ENCODE measurements around the gene MISP3.

MISP3 gene

GRCh38 chr19:14090509-14091080, 18.0 kb downstream of the MISP3 start, which contains the start of gene SAMD1:
TSS of gene SAMD1 (minus strand) at chr19:14090751.
- in situ Hi-C loops (cut with HindIII; ENCODE audit: low pct_unique_long_range_greater_than_20kb, low sequenced_read_pairs): no loop called here
- no peak for TF ChIP-seq JUND (IDR thresholded peaks at IDR 0.05; ENCODE audit: low read depth)

GRCh38 chr19:14091081-14091812, 18.7 kb downstream of the MISP3 start:
- peak; percentile 51 to 78 for DNase-seq (ENCODE audit: low read depth in 1 of 2, low spot score in 1 of 2)
- in situ Hi-C loops (cut with HindIII; ENCODE audit: low pct_unique_long_range_greater_than_20kb, low sequenced_read_pairs): no loop called here
- TF ChIP-seq JUND (IDR thresholded peaks at IDR 0.05; ENCODE audit: low read depth): no peak

More at GRCh38 chr19:14090509-14091080, 18.0 kb downstream of the MISP3 start, which contains the start of gene SAMD1:
- DNase-seq (ENCODE audit: low read depth in 1 of 2, low spot score in 1 of 2): peak; percentile 45 to 91

DNA sequence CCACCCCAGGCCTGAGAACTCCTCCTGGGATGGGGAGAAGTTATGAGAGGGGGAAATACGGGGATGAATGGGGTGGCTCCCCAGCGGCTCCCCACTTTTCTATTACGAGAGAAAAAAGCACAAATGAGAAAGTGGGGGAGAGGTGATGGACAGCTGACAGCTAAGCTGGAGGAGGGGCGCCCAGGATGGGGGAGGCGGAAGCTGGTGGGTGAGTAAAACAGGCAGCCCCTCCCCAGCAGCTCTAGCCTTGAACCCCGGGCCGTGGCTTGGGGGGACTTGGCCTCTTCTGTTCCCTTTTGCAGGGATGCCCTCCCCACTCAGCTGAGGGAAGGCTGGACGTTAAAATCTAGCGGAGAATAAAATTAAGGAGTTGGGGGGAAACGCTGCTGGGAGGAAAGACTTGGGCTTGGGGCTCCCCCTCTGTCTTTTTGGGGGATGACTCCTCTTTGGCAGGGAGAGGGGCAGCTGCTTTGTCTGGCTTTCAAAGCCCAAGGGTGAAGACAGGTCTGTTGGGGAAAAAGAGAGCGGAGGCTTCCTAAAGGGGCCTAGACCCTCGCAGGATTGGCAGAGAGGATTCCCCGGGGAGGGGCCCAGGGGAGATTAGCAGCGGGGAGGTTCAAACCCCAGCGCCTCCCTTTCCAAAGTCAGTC, 19.4 kb downstream of the MISP3 start:
- no peak for DNase-seq (ENCODE audit: low read depth in 1 of 2, low spot score in 1 of 2)
- no peak for TF ChIP-seq JUND (IDR thresholded peaks at IDR 0.05; ENCODE audit: low read depth)
- in situ Hi-C loops (cut with HindIII; ENCODE audit: low pct_unique_long_range_greater_than_20kb, low sequenced_read_pairs): no loop called here

GRCh38 chr19:14093117-14093823, 20.7 kb downstream of the MISP3 start:
- in situ Hi-C loops (cut with HindIII; ENCODE audit: low pct_unique_long_range_greater_than_20kb, low sequenced_read_pairs): no loop called here
- TF ChIP-seq JUND (IDR thresholded peaks at IDR 0.05; ENCODE audit: low read depth): no peak
- no peak for DNase-seq (ENCODE audit: low read depth in 1 of 2, low spot score in 1 of 2)

DNA sequence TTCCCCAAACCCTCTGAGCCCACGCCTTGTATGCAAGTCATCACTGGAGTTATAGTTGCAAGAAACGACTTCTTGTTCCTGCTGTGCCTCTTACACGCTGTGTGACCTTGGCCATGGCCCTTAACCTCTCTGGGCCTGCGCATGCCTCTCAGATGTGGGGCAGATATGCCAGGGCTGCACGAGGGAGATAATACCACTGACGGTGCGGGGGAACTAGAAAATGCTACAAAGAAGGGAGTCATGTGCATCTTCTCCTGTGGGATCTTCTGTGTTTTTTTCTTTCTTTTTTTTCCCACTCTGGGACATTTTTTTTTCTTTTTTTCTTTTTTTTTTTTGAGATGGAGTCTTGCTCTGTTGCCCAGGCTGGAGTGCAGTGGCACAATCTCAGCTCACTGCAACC, 22.3 kb downstream of the MISP3 start:
- no peak for DNase-seq (ENCODE audit: low read depth in 1 of 2, low spot score in 1 of 2)
- in situ Hi-C loops (cut with HindIII; ENCODE audit: low pct_unique_long_range_greater_than_20kb, low sequenced_read_pairs): no loop called here
- TF ChIP-seq JUND (IDR thresholded peaks at IDR 0.05; ENCODE audit: low read depth): no peak

- TF ChIP-seq JUND (IDR thresholded peaks at IDR 0.05; ENCODE audit: low read depth): no peak
- in situ Hi-C loops (cut with HindIII; ENCODE audit: low pct_unique_long_range_greater_than_20kb, low sequenced_read_pairs): no loop called here
- DNase-seq (ENCODE audit: low read depth in 1 of 2, low spot score in 1 of 2): no peak
Observed at GRCh38 chr19:14096272-14096992, 23.8 kb downstream of the MISP3 start.

GRCh38 chr19:14097532-14098151, 25.1 kb downstream of the MISP3 start:
- in situ Hi-C loops (cut with HindIII; ENCODE audit: low pct_unique_long_range_greater_than_20kb, low sequenced_read_pairs): no loop called here
- DNase-seq (ENCODE audit: low read depth in 1 of 2, low spot score in 1 of 2): peak in 1 of 2 experiments; percentile 33

GRCh38 chr19:14101003-14101545, 28.5 kb downstream of the MISP3 start:
- no peak for DNase-seq (ENCODE audit: low read depth in 1 of 2, low spot score in 1 of 2)
- in situ Hi-C loops (cut with HindIII; ENCODE audit: low pct_unique_long_range_greater_than_20kb, low sequenced_read_pairs): no loop called here
- TF ChIP-seq JUND (IDR thresholded peaks at IDR 0.05; ENCODE audit: low read depth): no peak

More at GRCh38 chr19:14097532-14098151, 25.1 kb downstream of the MISP3 start:
- TF ChIP-seq JUND (IDR thresholded peaks at IDR 0.05; ENCODE audit: low read depth): no peak

GRCh38 chr19:14102102-14102696, 29.6 kb downstream of the MISP3 start:
- in situ Hi-C loops (cut with HindIII; ENCODE audit: low pct_unique_long_range_greater_than_20kb, low sequenced_read_pairs): no loop called here
- no peak for TF ChIP-seq JUND (IDR thresholded peaks at IDR 0.05; ENCODE audit: low read depth)
- DNase-seq (ENCODE audit: low read depth in 1 of 2, low spot score in 1 of 2): no peak

GRCh38 chr19:14102756-14103155, 30.2 kb downstream of the MISP3 start:
- DNase-seq (ENCODE audit: low read depth in 1 of 2, low spot score in 1 of 2): no peak
- in situ Hi-C loops (cut with HindIII; ENCODE audit: low pct_unique_long_range_greater_than_20kb, low sequenced_read_pairs): no loop called here
- no peak for TF ChIP-seq JUND (IDR thresholded peaks at IDR 0.05; ENCODE audit: low read depth)

GRCh38 chr19:14103310-14103709, 30.7 kb downstream of the MISP3 start:
- no peak for DNase-seq (ENCODE audit: low read depth in 1 of 2, low spot score in 1 of 2)
- in situ Hi-C loops (cut with HindIII; ENCODE audit: low pct_unique_long_range_greater_than_20kb, low sequenced_read_pairs): no loop called here
- no peak for TF ChIP-seq JUND (IDR thresholded peaks at IDR 0.05; ENCODE audit: low read depth)
